ENCODE results near the gene HTRA3. TPM values are rescaled to one million over a fixed set of nuclear protein-coding genes. Genes with fewer than 3 reads are reported as not detected.

The HTRA3 gene
- total RNA-seq, 1 donor from 2014 or later = 35.2 TPM

GRCh38 chr4:8318509-8318908 lies 49.0 kb downstream of the HTRA3 start:
- Histone ChIP-seq H3K79me2 (ENCODE audit: insufficient read depth, low read length) (no peaks in the 10 kb centered on the region), H3K36me3 (ENCODE audit: insufficient read depth, low read length) (no peaks in the 10 kb centered on the region), H3K4me3 (ENCODE audit: insufficient read depth, low read depth, low read length) (no peak overlapping the region), H3K4me1 (ENCODE audit: insufficient read depth, low read length) (peaks cover 15% of the 10 kb centered on the region), H3K9me3 (ENCODE audit: insufficient read depth, low read depth, low read length) (no peaks in the 10 kb centered on the region), H3K27ac (ENCODE audit: low read depth, low read length) (no peak overlapping the region), H2AFZ (ENCODE audit: low read depth, low read length) (no peak overlapping the region), H3K9ac (ENCODE audit: low read length) (no peak overlapping the region), H3K27me3 (ENCODE audit: insufficient read depth, low read length) (peaks cover 2% of the 10 kb centered on the region), H3K4me2 (ENCODE audit: low read length) (no peak overlapping the region), H4K20me1 (ENCODE audit: insufficient read depth, low read length) (no peaks in the 10 kb centered on the region)
- H3K4me3 Mint-ChIP-seq (ENCODE audit: unreplicated experiment) = no peak overlapping the region
- no peak overlapping the region for H3K27ac Mint-ChIP-seq (ENCODE audit: unreplicated experiment)
- H3K9me3 Mint-ChIP-seq (ENCODE audit: unreplicated experiment) = no peaks in the 10 kb centered on the region
- FAIRE-seq (no peak), DNase-seq (ENCODE audit: low read depth) (no peak)
- peaks cover 2% of the 10 kb centered on the region for H3K36me3 Mint-ChIP-seq (ENCODE audit: low read depth, unreplicated experiment)
- TF ChIP-seq, protein P1, sequence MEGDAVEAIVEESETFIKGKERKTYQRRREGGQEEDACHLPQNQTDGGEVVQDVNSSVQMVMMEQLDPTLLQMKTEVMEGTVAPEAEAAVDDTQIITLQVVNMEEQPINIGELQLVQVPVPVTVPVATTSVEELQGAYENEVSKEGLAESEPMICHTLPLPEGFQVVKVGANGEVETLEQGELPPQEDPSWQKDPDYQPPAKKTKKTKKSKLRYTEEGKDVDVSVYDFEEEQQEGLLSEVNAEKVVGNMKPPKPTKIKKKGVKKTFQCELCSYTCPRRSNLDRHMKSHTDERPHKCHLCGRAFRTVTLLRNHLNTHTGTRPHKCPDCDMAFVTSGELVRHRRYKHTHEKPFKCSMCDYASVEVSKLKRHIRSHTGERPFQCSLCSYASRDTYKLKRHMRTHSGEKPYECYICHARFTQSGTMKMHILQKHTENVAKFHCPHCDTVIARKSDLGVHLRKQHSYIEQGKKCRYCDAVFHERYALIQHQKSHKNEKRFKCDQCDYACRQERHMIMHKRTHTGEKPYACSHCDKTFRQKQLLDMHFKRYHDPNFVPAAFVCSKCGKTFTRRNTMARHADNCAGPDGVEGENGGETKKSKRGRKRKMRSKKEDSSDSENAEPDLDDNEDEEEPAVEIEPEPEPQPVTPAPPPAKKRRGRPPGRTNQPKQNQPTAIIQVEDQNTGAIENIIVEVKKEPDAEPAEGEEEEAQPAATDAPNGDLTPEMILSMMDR (IDR thresholded peaks at IDR 0.05; ENCODE audit: insufficient read depth, low read depth, low read length) = no peak
- no peak for TF ChIP-seq EZH2 (IDR thresholded peaks at IDR 0.05; ENCODE audit: insufficient read depth, low read length)
- peaks cover 4% of the 10 kb centered on the region for H3K27me3 Mint-ChIP-seq (ENCODE audit: low read depth, unreplicated experiment)
- peaks cover 24% of the 10 kb centered on the region for H3K4me1 Mint-ChIP-seq (ENCODE audit: low read depth, unreplicated experiment)

DNA sequence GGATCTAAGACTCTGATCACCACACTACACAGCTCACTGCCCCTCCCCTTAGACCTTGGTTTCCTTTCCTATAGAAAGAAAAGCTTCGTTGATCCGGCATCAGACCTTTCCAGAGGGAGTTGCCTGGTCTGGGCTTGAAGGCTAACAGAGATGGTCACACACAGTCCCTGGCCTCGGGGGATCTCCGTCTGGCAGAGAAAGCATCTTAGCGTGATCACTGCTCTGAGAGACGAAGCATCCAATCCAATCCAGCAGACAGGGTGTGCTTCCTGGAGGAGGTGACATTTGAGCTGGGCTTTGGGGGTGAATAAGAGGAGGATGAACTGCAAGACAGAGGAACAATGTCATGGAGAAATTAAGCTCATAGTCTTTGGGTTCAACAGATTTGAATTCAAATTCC lies 49.5 kb downstream of the HTRA3 start:
- Histone ChIP-seq H4K20me1 (ENCODE audit: insufficient read depth, low read length) (no peaks in the 10 kb centered on the region), H3K4me1 (ENCODE audit: insufficient read depth, low read length) (peaks cover 15% of the 10 kb centered on the region), H3K9me3 (ENCODE audit: insufficient read depth, low read depth, low read length) (no peaks in the 10 kb centered on the region), H3K27ac (ENCODE audit: low read depth, low read length) (no peak overlapping the region), H3K4me2 (ENCODE audit: low read length) (no peak overlapping the region), H3K79me2 (ENCODE audit: insufficient read depth, low read length) (no peaks in the 10 kb centered on the region), H3K4me3 (ENCODE audit: insufficient read depth, low read depth, low read length) (no peak overlapping the region), H2AFZ (ENCODE audit: low read depth, low read length) (no peak overlapping the region), H3K9ac (ENCODE audit: low read length) (no peak overlapping the region), H3K36me3 (ENCODE audit: insufficient read depth, low read length) (no peaks in the 10 kb centered on the region), H3K27me3 (ENCODE audit: insufficient read depth, low read length) (no peaks in the 10 kb centered on the region)
- DNase-seq (ENCODE audit: low read depth) = no peak
- peaks cover 1% of the 10 kb centered on the region for H3K9me3 Mint-ChIP-seq (ENCODE audit: unreplicated experiment)
- TF ChIP-seq, protein P1 (IDR thresholded peaks at IDR 0.05; ENCODE audit: insufficient read depth, low read depth, low read length) = no peak
- TF ChIP-seq EZH2 (IDR thresholded peaks at IDR 0.05; ENCODE audit: insufficient read depth, low read length) = no peak
- H3K4me1 Mint-ChIP-seq (ENCODE audit: low read depth, unreplicated experiment) = peaks cover 24% of the 10 kb centered on the region
- no peak for FAIRE-seq
- no peaks in the 10 kb centered on the region for H3K36me3 Mint-ChIP-seq (ENCODE audit: low read depth, unreplicated experiment)
- H3K27ac Mint-ChIP-seq (ENCODE audit: unreplicated experiment) = no peak overlapping the region
- peaks cover 4% of the 10 kb centered on the region for H3K27me3 Mint-ChIP-seq (ENCODE audit: low read depth, unreplicated experiment)
- H3K4me3 Mint-ChIP-seq (ENCODE audit: unreplicated experiment) = no peak overlapping the region

DNA sequence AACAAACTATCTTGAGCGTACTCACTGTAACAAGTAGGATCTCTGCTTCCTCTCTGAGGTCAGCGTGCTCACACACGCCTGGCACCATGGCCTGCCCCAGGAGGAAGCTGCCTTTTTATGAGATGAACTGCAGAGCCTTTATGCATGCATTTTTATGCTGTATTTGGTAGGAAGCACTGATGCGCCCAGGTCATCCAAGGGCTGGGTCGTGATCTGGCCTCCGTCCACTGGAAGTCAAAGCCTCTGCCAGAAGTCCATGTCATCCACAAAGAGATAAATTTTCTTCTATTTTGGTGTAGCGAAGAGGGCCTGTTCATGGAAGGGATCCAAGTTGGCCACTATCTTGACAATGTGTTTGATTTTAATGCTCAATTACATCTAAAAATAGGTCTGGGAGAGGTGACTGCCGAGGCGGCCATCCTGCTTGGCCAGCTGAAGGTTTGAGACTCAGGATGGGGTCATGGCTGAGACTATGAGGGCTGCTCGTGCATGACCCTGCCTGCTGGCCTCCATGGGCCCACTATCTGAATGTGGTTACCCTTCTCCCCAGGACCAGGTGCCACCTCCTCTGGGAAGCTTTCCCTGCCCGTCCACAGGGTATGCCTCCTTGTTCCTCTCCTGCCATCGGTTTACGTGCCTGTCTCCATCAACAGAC lies 50.3 kb downstream of the HTRA3 start:
- no peak for TF ChIP-seq EZH2 (IDR thresholded peaks at IDR 0.05; ENCODE audit: insufficient read depth, low read length)
- TF ChIP-seq, protein P1 (IDR thresholded peaks at IDR 0.05; ENCODE audit: insufficient read depth, low read depth, low read length) = no peak
- H3K79me2 ChIP-seq (ENCODE audit: insufficient read depth, low read length) = no peaks in the 10 kb centered on the region
- H3K9me3 ChIP-seq (ENCODE audit: insufficient read depth, low read depth, low read length) = no peaks in the 10 kb centered on the region
- Mint-ChIP-seq H3K9me3 (ENCODE audit: unreplicated experiment) (peaks cover 7% of the 10 kb centered on the region), H3K4me1 (ENCODE audit: low read depth, unreplicated experiment) (peaks cover 24% of the 10 kb centered on the region), H3K36me3 (ENCODE audit: low read depth, unreplicated experiment) (no peaks in the 10 kb centered on the region), H3K27me3 (ENCODE audit: low read depth, unreplicated experiment) (peaks cover 4% of the 10 kb centered on the region), H3K4me3 (ENCODE audit: unreplicated experiment) (no peak overlapping the region), H3K27ac (ENCODE audit: unreplicated experiment) (no peak overlapping the region)
- FAIRE-seq = no peak
- DNase-seq (ENCODE audit: low read depth) = peak; percentile 18
- H3K9ac ChIP-seq (ENCODE audit: low read length) = no peak overlapping the region
- no peak overlapping the region for H2AFZ ChIP-seq (ENCODE audit: low read depth, low read length)
- H3K27ac ChIP-seq (ENCODE audit: low read depth, low read length) = no peak overlapping the region
- no peaks in the 10 kb centered on the region for H3K27me3 ChIP-seq (ENCODE audit: insufficient read depth, low read length)
- no peaks in the 10 kb centered on the region for H3K36me3 ChIP-seq (ENCODE audit: insufficient read depth, low read length)
- H3K4me2 ChIP-seq (ENCODE audit: low read length) = no peak overlapping the region
- H3K4me1 ChIP-seq (ENCODE audit: insufficient read depth, low read length) = peaks cover 15% of the 10 kb centered on the region
- no peak overlapping the region for H3K4me3 ChIP-seq (ENCODE audit: insufficient read depth, low read depth, low read length)
- no peaks in the 10 kb centered on the region for H4K20me1 ChIP-seq (ENCODE audit: insufficient read depth, low read length)

All from astrocyte (in vitro differentiated cells and primary cell).